HepG2 (cell line): ENCODE data around the gene MRM1.

Experiments used
- CTCF ChIP-seq: sonication (generic); formaldehyde crosslinking; IDR thresholded peaks from 2 replicates; pipeline ENCODE4 v1.5.0; 2020; ENCODE audit warnings: mild to moderate bottlenecking, missing genetic modification reagents, moderate library complexity
- POLR2AphosphoS5 ChIP-seq: IDR thresholded peaks from 2 replicates; pipeline ENCODE4 v1.6.1; 2012; ENCODE audit warnings: low read depth, low read length
- TCF7L2 ChIP-seq: IDR thresholded peaks from 2 replicates; pipeline ENCODE4 v1.6.1; 2011; ENCODE audit warnings: mild to moderate bottlenecking, low read depth, low read length, moderate library complexity
- ZNF609 ChIP-seq: sonication (generic); formaldehyde crosslinking; IDR thresholded peaks from 2 replicates; pipeline ENCODE4 v1.4.0; 2020; ENCODE audit warnings: mild to moderate bottlenecking, missing genetic modification reagents, borderline replicate concordance

DNA sequence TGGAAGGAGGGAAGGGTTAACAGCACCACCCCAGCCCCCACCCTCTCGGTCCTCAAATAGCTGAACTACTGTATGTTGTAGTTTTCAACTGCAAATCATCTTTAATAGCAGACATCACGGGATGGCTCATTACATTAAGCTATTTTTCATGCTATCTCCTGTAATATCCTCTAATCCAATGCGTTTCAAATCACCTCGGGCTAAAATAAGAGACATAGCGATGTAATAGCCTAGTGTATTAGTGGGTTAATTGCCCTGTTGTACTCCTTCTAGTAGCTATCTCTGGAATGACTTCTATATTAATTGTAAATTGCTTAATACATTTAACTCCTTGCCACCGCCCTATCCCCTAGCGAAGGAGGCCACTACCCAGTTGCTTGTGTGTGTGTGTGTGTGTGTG, 54.3 kb downstream of the MRM1 start:
- TF ChIP-seq POLR2AphosphoS5 (no peak), CTCF (no peak), TCF7L2 (no peak), ZNF609 (no peak)
